Neuronal stem cell (in vitro differentiated cells): Measurements from ENCODE around the gene SLC35F5.

Experiments
- DNase-seq: peaks from one replicate; pipeline ENCODE4 v3.0.0-alpha.2; 2013; ENCODE audit warnings: low spot score
- H2AFZ ChIP-seq: one replicate; pipeline ENCODE4 v1.6.1; 2013; ENCODE audit warnings: mild to moderate bottlenecking, low read length, inconsistent platforms
- H2AK5ac ChIP-seq: 2 replicates; pipeline ENCODE4 v1.6.1; 2013; ENCODE audit warnings: low read depth, mild to moderate bottlenecking, inconsistent platforms, low read length, moderate library complexity, mixed read lengths
- H2BK120ac ChIP-seq: 2 replicates; pipeline ENCODE4 v1.6.1; 2013; ENCODE audit warnings: low read depth, mild to moderate bottlenecking, inconsistent platforms, low read length, moderate library complexity, mixed read lengths
- H2BK12ac ChIP-seq: one replicate; pipeline ENCODE4 v1.6.1; 2013; ENCODE audit warnings: low read length, inconsistent platforms
- H2BK15ac ChIP-seq: 2 replicates; pipeline ENCODE4 v1.6.1; 2013; ENCODE audit warnings: mild to moderate bottlenecking, low read length, inconsistent platforms, mixed read lengths
- H2BK5ac ChIP-seq: one replicate; pipeline ENCODE4 v1.6.1; 2013; ENCODE audit warnings: inconsistent platforms, mild to moderate bottlenecking, low read length, moderate library complexity
- H3K14ac ChIP-seq: one replicate; pipeline ENCODE4 v1.6.1; 2013; ENCODE audit warnings: low read length, inconsistent platforms
- H3K18ac ChIP-seq: 2 replicates; pipeline ENCODE4 v1.6.1; 2013; ENCODE audit warnings: low read length, inconsistent platforms
- H3K23ac ChIP-seq: 2 replicates; pipeline ENCODE4 v1.6.1; 2013; ENCODE audit warnings: low read depth, mild to moderate bottlenecking, mixed read lengths, low read length, inconsistent platforms; ENCODE audit not compliant: poor library complexity
- H3K27ac ChIP-seq: replicated peaks from 3 replicates; pipeline ENCODE4 v1.5.1; 2013; ENCODE audit warnings: low read length, inconsistent platforms
- H3K27me3 ChIP-seq, 3 experiments: 2 replicates each; pipeline ENCODE4 v1.6.1; 2013; ENCODE audit warnings: low read length in 3 of 3, mild to moderate bottlenecking in 2 of 3, inconsistent platforms in 1 of 3, low read depth in 1 of 3, mixed read lengths in 1 of 3, moderate library complexity in 1 of 3; ENCODE audit not compliant: control insufficient read depth in 3 of 3, insufficient read depth in 3 of 3
- H3K36me3 ChIP-seq, 2 donors: replicated peaks in 1 of 2; 2 replicates each; pipeline ENCODE4 v1.6.1; 2013; ENCODE audit warnings: low read length in 2 of 2; ENCODE audit not compliant: control insufficient read depth in 2 of 2, insufficient read depth in 2 of 2
- H3K4ac ChIP-seq: 2 replicates; pipeline ENCODE4 v1.6.1; 2013; ENCODE audit warnings: inconsistent platforms, mild to moderate bottlenecking, low read length, moderate library complexity
- H3K4me1 ChIP-seq, 2 donors: 1 replicate in 1 of 2; 2 replicates in 1 of 2; pipeline ENCODE4 v1.6.1; 2013; ENCODE audit warnings: low read length in 2 of 2, low read depth in 1 of 2; ENCODE audit not compliant: control insufficient read depth in 2 of 2, insufficient read depth in 1 of 2
- H3K4me2 ChIP-seq: one replicate; pipeline ENCODE4 v1.6.1; 2013; ENCODE audit warnings: mild to moderate bottlenecking, low read length, inconsistent platforms; ENCODE audit not compliant: insufficient read depth, poor library complexity, severe bottlenecking
- H3K4me3 ChIP-seq, 2 donors: 2 replicates each; pipeline ENCODE4 v1.5.1; 2013; ENCODE audit warnings: low read length in 2 of 2, mild to moderate bottlenecking in 2 of 2, inconsistent platforms in 1 of 2, moderate library complexity in 1 of 2
- H3K79me1 ChIP-seq: one replicate; pipeline ENCODE4 v1.6.1; 2013; ENCODE audit warnings: low read depth, mild to moderate bottlenecking, inconsistent platforms, low read length, moderate library complexity
- H3K9ac ChIP-seq: one replicate; pipeline ENCODE4 v1.6.1; 2013; ENCODE audit warnings: mild to moderate bottlenecking, low read depth, low read length, inconsistent platforms; ENCODE audit not compliant: poor library complexity
- H3K9me3 ChIP-seq, 2 donors: replicated peaks in 1 of 2; 2 replicates each; pipeline versions ENCODE3 to v1.6.1; 2013; ENCODE audit warnings: low read length in 2 of 2, mild to moderate bottlenecking in 2 of 2, inconsistent platforms in 1 of 2, low read depth in 1 of 2, mixed read lengths in 1 of 2, moderate library complexity in 1 of 2; ENCODE audit not compliant: control insufficient read depth in 2 of 2, insufficient read depth in 1 of 2
- H4K8ac ChIP-seq: one replicate; pipeline ENCODE4 v1.6.1; 2013; ENCODE audit warnings: low read depth, mild to moderate bottlenecking, inconsistent platforms, low read length, moderate library complexity
- H4K91ac ChIP-seq: one replicate; pipeline ENCODE4 v1.6.1; 2013; ENCODE audit warnings: low read length, low read depth, mild to moderate bottlenecking, inconsistent platforms; ENCODE audit not compliant: poor library complexity
- WGBS, 2 donors: extraction: QIAGEN DNeasy Blood & Tissue Kit; methylation state at CpG; one replicate each; pipeline ENCODE4 v1.1.7; 2013; ENCODE audit warnings: missing lambda C conversion rate in 2 of 2, mixed read lengths in 1 of 2; ENCODE audit not compliant: insufficient read length in 2 of 2, insufficient replicate concordance in 1 of 2; ENCODE audit errors: extremely low coverage in 2 of 2; 5-methylcytosine and 5-hydroxymethylcytosine counted together

Gene SLC35F5

DNA sequence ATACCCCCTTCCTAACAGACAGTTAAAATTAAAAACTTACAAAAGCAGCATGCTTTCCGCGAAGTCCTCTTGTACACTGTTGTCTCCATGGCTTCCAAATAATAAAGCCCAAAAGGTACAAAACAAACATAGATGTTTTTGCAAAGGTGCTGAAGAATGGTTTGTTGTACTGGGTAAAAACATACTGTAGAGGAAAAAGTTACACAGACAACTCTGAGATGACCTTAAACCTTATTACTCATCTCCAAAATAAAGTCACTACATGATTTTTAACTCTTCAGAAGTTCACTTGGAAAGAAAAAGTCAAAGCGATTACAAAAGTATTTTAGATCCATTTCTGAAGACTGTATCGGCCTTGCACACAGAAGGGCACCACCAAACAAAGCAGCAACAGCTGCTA is 6.1 kb downstream of the SLC35F5 start:
- Histone ChIP-seq H3K14ac (no peak overlapping the region), H3K27me3 (no peaks in the 10 kb centered on the region), H2BK15ac (no peak overlapping the region), H3K4me2 (no peak overlapping the region), H2BK120ac (no peak overlapping the region), H3K4me1 (peaks cover 0 to 2% of the 10 kb centered on the region in 2 donors), H3K9ac (no peak overlapping the region), H3K4me3 (no peak overlapping the region), H4K8ac (no peak overlapping the region), H2AK5ac (no peak overlapping the region), H3K9me3 (no peaks in the 10 kb centered on the region), H3K18ac (no peak overlapping the region), H4K91ac (no peak overlapping the region), H2BK12ac (no peak overlapping the region), H3K23ac (no peak overlapping the region), H3K27ac (no peak overlapping the region), H3K79me1 (peaks cover 4% of the 10 kb centered on the region), H3K36me3 (peaks cover 6 to 74% of the 10 kb centered on the region in 2 donors), H3K4ac (no peak overlapping the region), H2AFZ (no peak overlapping the region), H2BK5ac (no peak overlapping the region)
- DNase-seq = no peak
- no CpG with 5 or more reads among the region's 4 CpGs for WGBS, 2 donors

GRCh38 chr2:113741091-113741490 is 15.4 kb downstream of the SLC35F5 start:
- no peak overlapping the region for H3K27ac ChIP-seq
- H3K18ac ChIP-seq = no peak overlapping the region
- H3K4ac ChIP-seq = no peak overlapping the region
- no peak overlapping the region for H3K4me2 ChIP-seq
- whole genome bisulfite sequencing, 2 donors = no CpG with 5 or more reads among the region's 1 CpG
- H2BK12ac ChIP-seq = no peak overlapping the region
- H3K14ac ChIP-seq = no peak overlapping the region
- H2BK5ac ChIP-seq = no peak overlapping the region
- H2BK15ac ChIP-seq = no peak overlapping the region
- no peak overlapping the region for H2AFZ ChIP-seq
- peaks cover 11 to 95% of the 10 kb centered on the region in 2 donors for H3K36me3 ChIP-seq
- DNase-seq = no peak
- H3K9me3 ChIP-seq = no peaks in the 10 kb centered on the region
- no peaks in the 10 kb centered on the region for H3K79me1 ChIP-seq
- H3K9ac ChIP-seq = no peak overlapping the region
- no peak overlapping the region for H4K8ac ChIP-seq
- no peak overlapping the region for H3K4me3 ChIP-seq
- no peak overlapping the region for H2AK5ac ChIP-seq
- H2BK120ac ChIP-seq = no peak overlapping the region
- H4K91ac ChIP-seq = no peak overlapping the region
- H3K23ac ChIP-seq = no peak overlapping the region
- H3K27me3 ChIP-seq = no peaks in the 10 kb centered on the region
- H3K4me1 ChIP-seq = no peaks in the 10 kb centered on the region

- no peak overlapping the region for H2BK12ac ChIP-seq
- no peak overlapping the region for H3K9ac ChIP-seq
- H2BK15ac ChIP-seq = no peak overlapping the region
- H3K4me2 ChIP-seq = no peak overlapping the region
- H3K18ac ChIP-seq = no peak overlapping the region
- no peak overlapping the region for H2BK120ac ChIP-seq
- DNase-seq = no peak
- H3K4me3 ChIP-seq = no peak overlapping the region
- H4K91ac ChIP-seq = no peak overlapping the region
- no peak overlapping the region for H2AFZ ChIP-seq
- no peaks in the 10 kb centered on the region for H3K4me1 ChIP-seq
- no peak overlapping the region for H3K27ac ChIP-seq
- no peak overlapping the region for H2BK5ac ChIP-seq
- no peak overlapping the region for H4K8ac ChIP-seq
- H3K27me3 ChIP-seq = no peaks in the 10 kb centered on the region
- H3K79me1 ChIP-seq = no peaks in the 10 kb centered on the region
- no peak overlapping the region for H3K4ac ChIP-seq
- no CpG with 5 or more reads among the region's 4 CpGs for WGBS, 2 donors
- H3K9me3 ChIP-seq = no peaks in the 10 kb centered on the region
- no peak overlapping the region for H3K23ac ChIP-seq
- H3K14ac ChIP-seq = no peak overlapping the region
- H3K36me3 ChIP-seq = peaks cover 9 to 91% of the 10 kb centered on the region in 2 donors
- no peak overlapping the region for H2AK5ac ChIP-seq
These were observed 16.6 kb downstream of the SLC35F5 start for GRCh38 chr2:113739849-113740248.

- Histone ChIP-seq H3K4ac (no peak overlapping the region), H3K9ac (no peak overlapping the region), H4K8ac (no peak overlapping the region), H3K4me1 (no peaks in the 10 kb centered on the region), H2AK5ac (no peak overlapping the region), H2AFZ (no peak overlapping the region), H3K9me3 (no peaks in the 10 kb centered on the region), H3K14ac (no peak overlapping the region), H3K23ac (no peak overlapping the region), H3K4me2 (no peak overlapping the region), H4K91ac (no peak overlapping the region), H3K18ac (no peak overlapping the region), H3K27me3 (no peaks in the 10 kb centered on the region), H3K4me3 (no peak overlapping the region), H2BK15ac (no peak overlapping the region), H3K79me1 (no peaks in the 10 kb centered on the region), H2BK12ac (no peak overlapping the region), H2BK120ac (no peak overlapping the region), H3K27ac (no peak overlapping the region), H3K36me3 (peaks cover 0 to 91% of the 10 kb centered on the region in 2 donors), H2BK5ac (no peak overlapping the region)
- no CpG with 5 or more reads among the region's 1 CpG for WGBS, 2 donors
- no peak for DNase-seq
These were observed 22.3 kb downstream of the SLC35F5 start for GRCh38 chr2:113734185-113734584.
